HG03025 (cell line): Measurements from ENCODE around the gene CAMK4.

Experiments
- ATAC-seq: cut with Tn5 transposase; IDR thresholded peaks from one replicate; pipeline ENCODE4 v1.9.1; 2021; ENCODE audit warnings: mild to moderate bottlenecking, moderate library complexity; ENCODE audit not compliant: unreplicated experiment, low FRiP score

Gene CAMK4

DNA sequence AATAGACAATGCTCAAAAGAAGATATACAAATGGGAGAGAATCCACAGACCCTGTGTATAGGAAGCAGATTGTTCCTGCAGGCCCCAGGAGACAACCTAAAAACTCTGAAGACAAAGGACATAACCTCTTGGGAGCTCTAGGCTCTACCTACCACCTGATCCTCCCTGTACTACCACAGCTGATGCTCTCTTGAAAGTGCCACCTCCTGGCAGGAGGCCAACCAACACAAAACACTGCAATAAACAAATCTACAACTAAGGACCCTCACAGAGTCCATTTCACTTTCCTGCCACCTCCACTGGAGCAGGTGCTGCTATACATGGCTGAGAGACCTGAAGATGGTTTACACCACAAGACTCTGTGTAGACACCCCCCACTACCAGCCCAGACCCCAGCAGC lies 239.1 kb downstream of the CAMK4 start:
- ATAC-seq, result no peak

DNA sequence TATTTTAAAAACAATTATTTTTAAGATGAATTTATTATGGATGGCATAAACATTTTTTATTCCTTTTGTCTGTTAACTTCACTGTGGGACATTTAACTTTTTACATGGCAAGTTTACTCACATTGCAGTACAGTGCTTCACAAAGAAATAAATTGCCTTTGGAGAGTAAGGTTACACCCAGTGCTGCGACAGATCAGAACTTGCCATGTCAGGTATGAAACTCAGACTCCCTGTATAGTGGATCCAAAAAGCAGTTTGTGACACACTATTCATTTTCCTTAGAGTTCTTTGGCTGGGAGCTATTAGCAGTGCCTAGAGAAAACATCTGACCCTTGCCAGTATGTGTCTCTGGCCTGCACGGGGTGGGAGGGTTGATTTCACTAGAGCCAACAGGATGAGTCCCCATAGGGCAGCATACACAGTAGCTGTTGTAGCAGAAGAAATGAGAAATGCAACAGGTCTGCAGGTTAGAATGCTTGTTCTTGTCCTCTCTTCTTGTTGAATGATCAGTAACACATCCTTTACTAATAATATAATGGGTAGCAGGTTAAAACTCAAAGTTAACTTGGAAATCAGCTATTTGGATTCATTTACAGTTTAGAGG lies 245.2 kb downstream of the CAMK4 start:
- ATAC-seq, result no peak

GRCh38 chr5:111469903-111470302 lies 245.7 kb downstream of the CAMK4 start:
- ATAC-seq, result no peak

- ATAC-seq, result peak; percentile 13
Measured at GRCh38 chr5:111472096-111472495, 247.9 kb downstream of the CAMK4 start.

- peak; percentile 76 for ATAC-seq
Measured at GRCh38 chr5:111472579-111472978, 248.4 kb downstream of the CAMK4 start.

- ATAC-seq, result no peak
Measured at GRCh38 chr5:111478266-111478665, 254.1 kb downstream of the CAMK4 start.

GRCh38 chr5:111478898-111479297 lies 254.7 kb downstream of the CAMK4 start:
- no peak for ATAC-seq

DNA sequence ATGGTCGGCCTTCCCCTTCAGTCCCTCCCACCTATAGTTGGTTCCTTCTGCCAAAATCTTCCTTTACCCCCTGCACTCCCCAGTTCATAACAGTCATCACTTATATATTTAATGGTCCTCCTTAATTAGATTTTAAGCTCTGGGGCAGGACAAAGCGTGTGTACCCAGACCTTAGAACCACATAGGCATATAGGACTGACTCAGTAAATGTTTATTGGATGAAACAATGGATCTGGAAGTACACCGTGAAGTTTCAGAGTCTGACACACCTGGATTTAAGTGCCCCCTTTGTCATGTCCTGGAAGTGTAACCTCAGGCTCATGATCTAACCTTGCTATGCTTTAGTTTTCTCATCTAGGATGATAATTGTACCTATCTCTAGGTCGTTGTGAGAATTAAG lies 256.2 kb downstream of the CAMK4 start:
- ATAC-seq, result no peak

DNA sequence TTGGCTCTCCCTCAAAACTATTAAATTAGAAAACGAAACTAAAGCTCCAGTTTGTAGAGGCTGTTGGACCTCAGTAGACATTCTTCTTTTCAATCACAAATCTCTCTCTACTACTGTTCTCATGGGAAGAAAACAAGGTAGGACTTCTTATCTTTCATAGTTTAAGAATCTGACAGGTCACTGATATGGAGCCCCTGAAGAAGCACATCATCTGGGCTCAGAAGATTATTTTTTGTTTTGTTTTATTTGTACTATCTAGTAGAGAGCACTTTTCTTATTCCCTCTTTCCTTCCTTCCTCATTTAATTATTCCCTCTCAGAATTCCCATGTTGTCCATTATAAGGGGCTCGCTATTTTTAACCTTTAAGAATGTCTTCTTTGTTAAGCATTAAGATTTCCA lies 261.9 kb downstream of the CAMK4 start:
- ATAC-seq, result no peak

GRCh38 chr5:111486926-111487325 lies 262.7 kb downstream of the CAMK4 start:
- ATAC-seq, result no peak

- ATAC-seq, result no peak
Measured at GRCh38 chr5:111488353-111488752, 264.2 kb downstream of the CAMK4 start.

GRCh38 chr5:111493031-111493430 lies 268.8 kb downstream of the CAMK4 start:
- no peak for ATAC-seq

GRCh38 chr5:111494355-111494999 lies 270.3 kb downstream of the CAMK4 start:
- ATAC-seq, result no peak

DNA sequence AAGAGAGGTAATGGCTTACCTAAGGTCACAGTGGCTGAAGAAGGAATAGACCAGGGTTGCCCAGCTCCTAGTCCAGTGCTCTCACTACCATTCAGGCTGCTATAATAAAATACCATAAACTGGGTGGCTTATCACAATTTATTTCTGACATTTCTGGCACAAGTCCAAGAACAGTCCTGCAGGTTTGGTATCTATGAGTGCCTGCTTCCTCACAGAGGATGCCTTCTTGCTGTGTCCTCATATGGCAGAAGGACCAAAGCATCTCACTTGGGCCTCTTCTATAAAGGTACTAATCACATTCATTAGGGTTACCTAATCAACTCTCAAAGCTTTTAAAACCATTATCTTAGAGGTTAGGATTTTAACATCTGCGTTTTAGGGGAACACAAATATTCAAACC lies 271.0 kb downstream of the CAMK4 start:
- no peak for ATAC-seq

DNA sequence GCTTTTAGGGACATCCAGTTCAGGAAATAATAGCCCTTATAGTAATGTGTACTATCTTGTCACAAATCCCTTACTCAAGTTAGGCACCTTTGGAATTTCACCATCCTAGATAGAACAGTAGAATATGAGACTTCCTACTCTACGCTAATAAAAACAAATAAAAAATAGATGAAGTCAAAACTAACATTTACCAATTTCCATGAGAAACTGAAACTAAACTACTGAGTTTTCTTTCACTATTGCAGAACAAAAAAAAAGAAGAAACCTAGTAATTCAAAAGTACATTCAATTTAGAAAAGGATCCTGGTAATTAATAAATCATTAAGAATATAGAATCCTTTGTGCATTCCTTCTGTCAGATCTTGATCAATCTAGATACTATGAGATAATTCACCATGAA lies 274.2 kb downstream of the CAMK4 start:
- no peak for ATAC-seq

DNA sequence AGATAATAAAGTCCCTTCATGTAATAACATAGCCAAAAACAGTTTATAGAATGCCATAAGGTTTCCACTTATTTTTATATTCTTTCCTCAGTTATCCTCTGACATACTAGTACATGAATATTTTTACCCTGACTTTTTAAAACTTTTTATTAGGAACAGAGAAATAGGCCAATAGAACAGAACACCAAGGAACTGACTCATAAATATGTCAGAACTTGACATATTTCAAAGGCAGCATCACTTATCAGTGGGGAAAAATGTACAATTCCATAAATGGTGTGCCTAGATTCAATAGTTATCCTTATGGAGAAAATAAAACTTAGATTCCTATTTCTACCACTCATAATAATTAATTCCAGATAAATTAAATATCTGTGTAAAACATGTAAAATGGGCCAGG lies 278.8 kb downstream of the CAMK4 start:
- ATAC-seq, result no peak

GRCh38 chr5:111505096-111505495 lies 280.9 kb downstream of the CAMK4 start:
- no peak for ATAC-seq

GRCh38 chr5:111507276-111507675 lies 283.1 kb downstream of the CAMK4 start:
- no peak for ATAC-seq

- ATAC-seq, result no peak
Measured at GRCh38 chr5:111509119-111509518, 284.9 kb downstream of the CAMK4 start.

- ATAC-seq, result no peak
Measured at GRCh38 chr5:111511174-111511830, 287.1 kb downstream of the CAMK4 start.

GRCh38 chr5:111511831-111512374 lies 287.7 kb downstream of the CAMK4 start:
- ATAC-seq, result peak; percentile 28
